WTC11 (cell line): ENCODE data around the gene ITM2A. TPM values are rescaled to one million over a fixed set of nuclear protein-coding genes. Genes with fewer than 3 reads are reported as not detected.

Experiments used
- ATAC-seq: fragments of 200-7000 bp; cut with Tn5 transposase; 2 replicates; pipeline ENCODE4 v1.10.0; 2021; ENCODE audit warnings: mild to moderate bottlenecking, moderate library complexity
- CTCF ChIA-PET: fragments of 300-600 bp; sonication (Branson Sonifier 250); formaldehyde crosslinking; loops from one replicate; lab custom pipeline; 2021; ENCODE audit warnings: antibody characterized with exemption; lab: Charles Lee
- POLR2A ChIA-PET: fragments of 350-600 bp; sonication (Branson Sonifier 250); formaldehyde crosslinking; loops from one replicate; lab custom pipeline; 2021; ENCODE audit warnings: antibody characterized with exemption; lab: Charles Lee
- DNase-seq: peaks from one replicate; pipeline ENCODE4 v3.0.0; 2021; ENCODE audit warnings: low spot score
- H3K27ac Mint-ChIP-seq: 2 replicates; pipeline ENCODE4 v1.8.0; 2021; ENCODE audit warnings: mixed read lengths
- H3K27me3 Mint-ChIP-seq: 2 replicates; pipeline ENCODE4 v1.8.0; 2021; ENCODE audit warnings: low read depth, mild to moderate bottlenecking, moderate library complexity, mixed read lengths
- H3K36me3 Mint-ChIP-seq: 2 replicates; pipeline ENCODE4 v1.8.0; 2021; ENCODE audit warnings: mixed read lengths
- H3K4me1 Mint-ChIP-seq: 2 replicates; pipeline ENCODE4 v1.8.0; 2022; ENCODE audit warnings: mixed read lengths
- H3K4me3 Mint-ChIP-seq: 2 replicates; pipeline ENCODE4 v1.8.0; 2021; ENCODE audit warnings: mild to moderate bottlenecking, moderate library complexity, mixed read lengths
- H3K9me3 Mint-ChIP-seq: 2 replicates; pipeline ENCODE4 v1.8.0; 2021; ENCODE audit warnings: mixed read lengths
- AFF4 ChIP-seq: sonication (generic); formaldehyde crosslinking; IDR thresholded peaks from 2 replicates; pipeline ENCODE4 v1.8.1; 2023; ENCODE audit warnings: mild to moderate bottlenecking, missing genetic modification reagents, borderline replicate concordance
- E2F4 ChIP-seq: sonication (generic); formaldehyde crosslinking; IDR thresholded peaks from 2 replicates; pipeline ENCODE4 v1.8.1; 2022; ENCODE audit warnings: low read depth, mild to moderate bottlenecking, moderate library complexity, missing genetic modification reagents, borderline replicate concordance
- ESRRA ChIP-seq: sonication (generic); formaldehyde crosslinking; IDR thresholded peaks from 2 replicates; pipeline ENCODE4 v1.8.1; 2022; ENCODE audit warnings: mild to moderate bottlenecking, missing genetic modification reagents, borderline replicate concordance
- FOXP4 ChIP-seq: sonication (generic); formaldehyde crosslinking; IDR thresholded peaks from 2 replicates; pipeline ENCODE4 v1.8.0; 2022; ENCODE audit warnings: mild to moderate bottlenecking, missing genetic modification reagents
- GABPB1 ChIP-seq: sonication (generic); formaldehyde crosslinking; IDR thresholded peaks from 2 replicates; pipeline ENCODE4 v1.8.1; 2023; ENCODE audit warnings: mild to moderate bottlenecking, missing genetic modification reagents
- GTF2I ChIP-seq: fragments of 250-450 bp; sonication (Bioruptor Pico); conservative IDR thresholded peaks from 2 replicates; pipeline ENCODE4 v1.4.0; 2021; ENCODE audit warnings: mild to moderate bottlenecking
- HMGXB4 ChIP-seq: sonication (generic); formaldehyde crosslinking; IDR thresholded peaks from 2 replicates; pipeline ENCODE4 v1.8.1; 2023; ENCODE audit warnings: mild to moderate bottlenecking, moderate library complexity, missing genetic modification reagents
- IRF2 ChIP-seq: sonication (generic); formaldehyde crosslinking; IDR thresholded peaks from 2 replicates; pipeline ENCODE4 v1.8.0; 2022; ENCODE audit warnings: low read depth, missing genetic modification reagents, borderline replicate concordance
- MAX ChIP-seq: sonication (generic); formaldehyde crosslinking; IDR thresholded peaks from 2 replicates; pipeline ENCODE4 v1.8.0; 2022; ENCODE audit warnings: mild to moderate bottlenecking, missing genetic modification reagents
- NFE2L1 ChIP-seq: sonication (generic); formaldehyde crosslinking; IDR thresholded peaks from 2 replicates; pipeline ENCODE4 v1.8.1; 2023; ENCODE audit warnings: missing genetic modification reagents
- NFYB ChIP-seq: sonication (generic); formaldehyde crosslinking; conservative IDR thresholded peaks from 2 replicates; pipeline ENCODE4 v1.8.0; 2022; ENCODE audit warnings: low read depth, missing genetic modification reagents
- NR3C1 ChIP-seq: sonication (generic); formaldehyde crosslinking; conservative IDR thresholded peaks from 2 replicates; pipeline ENCODE4 v1.8.1; 2023; ENCODE audit warnings: low read depth, mild to moderate bottlenecking, missing genetic modification reagents
- SMAD3 ChIP-seq: sonication (generic); formaldehyde crosslinking; IDR thresholded peaks from 2 replicates; pipeline ENCODE4 v1.8.0; 2022; ENCODE audit warnings: missing genetic modification reagents, mild to moderate bottlenecking, borderline replicate concordance
- SP1 ChIP-seq: sonication (generic); formaldehyde crosslinking; conservative IDR thresholded peaks from 2 replicates; pipeline ENCODE4 v1.8.1; 2022; ENCODE audit warnings: missing genetic modification reagents
- STAT6 ChIP-seq: sonication (generic); formaldehyde crosslinking; conservative IDR thresholded peaks from 2 replicates; pipeline ENCODE4 v1.8.1; 2023; ENCODE audit warnings: mild to moderate bottlenecking, low read depth, missing genetic modification reagents, moderate library complexity
- TCF7 ChIP-seq: sonication (generic); formaldehyde crosslinking; IDR thresholded peaks from 2 replicates; pipeline ENCODE4 v1.8.0; 2022; ENCODE audit warnings: mild to moderate bottlenecking, low read depth, missing genetic modification reagents, moderate library complexity
- ZNF317 ChIP-seq: sonication (generic); formaldehyde crosslinking; IDR thresholded peaks from 2 replicates; pipeline ENCODE4 v1.8.1; 2023; ENCODE audit warnings: low read depth, mild to moderate bottlenecking, moderate library complexity, missing genetic modification reagents, borderline replicate concordance
- ZNF423 ChIP-seq: fragments of 250-450 bp; sonication (Bioruptor Pico); IDR thresholded peaks from 2 replicates; pipeline ENCODE4 v2.1.2; 2022; ENCODE audit warnings: mild to moderate bottlenecking, moderate library complexity
- ZSCAN18 ChIP-seq: fragments of 250-450 bp; sonication (Bioruptor Pico); IDR thresholded peaks from 2 replicates; pipeline ENCODE4 v2.1.2; 2022; ENCODE audit warnings: mild to moderate bottlenecking, moderate library complexity
- total RNA-seq: library from RNA; stranded (reverse); gene quantifications from 3 replicates; pipeline ENCODE4 v1.2.3, GENCODE V29; 2021

ITM2A gene
- total RNA-seq, 1 experiment from 2014 or later = 43.4 TPM

- no peak for TF ChIP-seq AFF4
- TF ChIP-seq MAX (CRISPR knock-in tag) = no peak
- TF ChIP-seq FOXP4 (CRISPR knock-in tag) = no peak
- TF ChIP-seq TCF7 = no peak
- no peak for TF ChIP-seq SP1
- TF ChIP-seq NR3C1 (CRISPR knock-in tag) = no peak
Measured at GRCh38 chrX:79408623-79409322, 41.6 kb upstream of the ITM2A start (continued).

- DNase-seq (no peak), ATAC-seq (no peak)
- Mint-ChIP-seq H3K4me3 (no peak overlapping the region), H3K36me3 (no peaks in the 10 kb centered on the region), H3K27me3 (no peaks in the 10 kb centered on the region), H3K27ac (no peak overlapping the region), H3K4me1 (peaks cover 11% of the 10 kb centered on the region), H3K9me3 (peaks cover 5% of the 10 kb centered on the region)
- ChIA-PET CTCF (no interaction called here), POLR2A (no interaction called here)
- no peak for TF ChIP-seq GABPB1 (CRISPR knock-in tag)
- no peak for TF ChIP-seq ZSCAN18 (CRISPR knock-in tag)
- no peak for TF ChIP-seq ESRRA (CRISPR knock-in tag)
- no peak for TF ChIP-seq NFYB
- TF ChIP-seq ZNF317 (CRISPR knock-in tag) = no peak
- TF ChIP-seq GTF2I (CRISPR knock-in tag) = no peak
- TF ChIP-seq NFE2L1 (CRISPR knock-in tag) = no peak
- TF ChIP-seq E2F4 (CRISPR knock-in tag) = no peak
- no peak for TF ChIP-seq STAT6 (CRISPR knock-in tag)
- no peak for TF ChIP-seq SMAD3 (CRISPR knock-in tag)
- TF ChIP-seq ZNF423 (CRISPR knock-in tag) = no peak
- TF ChIP-seq HMGXB4 = no peak
- TF ChIP-seq IRF2 = no peak
Measured at GRCh38 chrX:79400623-79401022, 33.5 kb upstream of the ITM2A start.
